Small intestine (tissue), 7 donors: ENCODE measurements around the gene ARHGAP45. TPM values are rescaled to one million over a fixed set of nuclear protein-coding genes. Genes with fewer than 3 reads are reported as not detected.

Experiments used
- DNase-seq, 2 donors: peaks; one replicate each; pipeline versions ENCODE4 v3.0.0 to v3.0.0-alpha.2; 2013
- FAIRE-seq: peaks from 2 replicates; lab custom pipeline; 2012; peaks lifted over from hg19 to GRCh38; lab: Jason Lieb, UNC
- H3K27ac ChIP-seq, 3 donors: one replicate each; pipeline ENCODE4 v1.5.1; 2013; ENCODE audit warnings: low read length in 2 of 3, mild to moderate bottlenecking in 2 of 3, control low read depth in 1 of 3, inconsistent platforms in 1 of 3, low read depth in 1 of 3, moderate library complexity in 1 of 3
- H3K27me3 ChIP-seq, 3 donors: one replicate each; pipeline ENCODE4 v1.6.1; 2013; ENCODE audit warnings: low read length in 3 of 3, inconsistent platforms in 1 of 3; ENCODE audit not compliant: control insufficient read depth in 3 of 3, insufficient read depth in 3 of 3
- H3K36me3 ChIP-seq, 3 donors: one replicate each; pipeline ENCODE4 v1.6.1; 2013; ENCODE audit warnings: low read length in 3 of 3, inconsistent platforms in 1 of 3, low read depth in 1 of 3, mild to moderate bottlenecking in 1 of 3, moderate library complexity in 1 of 3; ENCODE audit not compliant: control insufficient read depth in 3 of 3, insufficient read depth in 2 of 3
- H3K4me1 ChIP-seq, 3 donors: one replicate each; pipeline ENCODE4 v1.6.1; 2013; ENCODE audit warnings: low read length in 2 of 3, inconsistent platforms in 1 of 3, low read depth in 1 of 3, mild to moderate bottlenecking in 1 of 3, moderate library complexity in 1 of 3; ENCODE audit not compliant: control insufficient read depth in 3 of 3, insufficient read depth in 2 of 3
- H3K4me3 ChIP-seq, 3 donors: one replicate each; pipeline ENCODE4 v1.5.1; 2013; ENCODE audit warnings: low read length in 3 of 3, control low read depth in 1 of 3, inconsistent platforms in 1 of 3, low read depth in 1 of 3, mild to moderate bottlenecking in 1 of 3, moderate library complexity in 1 of 3
- H3K9me3 ChIP-seq, 2 donors: one replicate each; pipeline ENCODE4 v1.6.1; 2013; ENCODE audit warnings: low read depth in 1 of 2, low read length in 1 of 2; ENCODE audit not compliant: control insufficient read depth in 2 of 2, insufficient read depth in 1 of 2
- WGBS, 3 donors: extraction: QIAGEN DNeasy Blood & Tissue Kit; methylation state at CpG; one replicate each; pipeline ENCODE4 v1.1.7; 2013; 5-methylcytosine and 5-hydroxymethylcytosine counted together
- polyA plus RNA-seq, 4 donors: library from polyadenylated mRNA; stranded (reverse) in 3 of 4; unstranded in 1 of 4; fragments of 200-250 nt in 3 of 4; fragments of 120-200 nt in 1 of 4; gene quantifications; one replicate each; pipeline versions ENCODE4 v1.2.1 to v1.2.3, GENCODE V29; 2013
- donor health status: healthy with polysubstance abuse.
- donor health status: control.
- donor health status: control.
- donor health status: Bipolar disorder and iron deficiency.
- donor health status: healthy.

The ARHGAP45 gene
- polyA plus RNA-seq, 4 donors: 15.9 to 81.1 (median 48.5) TPM

DNA sequence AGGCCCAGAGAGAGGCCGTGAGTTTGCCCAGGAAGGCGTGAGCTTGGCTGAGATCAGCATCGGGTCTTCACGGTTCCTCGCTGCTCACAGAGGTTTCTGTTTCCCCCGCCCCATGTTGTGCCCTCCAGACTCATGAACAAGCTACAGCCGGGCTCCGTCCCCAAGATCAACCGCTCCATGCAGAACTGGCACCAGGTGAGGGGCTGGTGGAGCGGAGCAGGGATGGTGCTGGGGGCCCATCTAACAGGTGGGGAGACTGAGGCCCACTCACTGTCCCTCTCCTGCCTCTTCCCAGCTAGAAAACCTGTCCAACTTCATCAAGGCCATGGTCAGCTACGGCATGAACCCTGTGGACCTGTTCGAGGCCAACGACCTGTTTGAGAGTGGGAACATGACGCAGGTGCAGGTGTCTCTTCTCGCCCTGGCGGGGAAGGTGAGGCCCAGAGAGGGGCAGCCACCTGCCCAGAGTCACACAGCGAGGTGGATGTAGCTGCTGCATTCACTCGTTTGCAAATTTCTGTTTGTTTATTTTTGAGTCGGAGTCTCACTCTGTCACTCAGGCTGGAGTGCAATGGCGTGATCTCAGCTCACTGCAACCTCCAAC is 34.6 kb upstream of the ARHGAP45 start:
- DNase-seq (no peak), FAIRE-seq (no peak)
- peaks cover 3 to 40% (median 5%) of the 10 kb centered on the region in 3 donors for H3K36me3 ChIP-seq
- WGBS, 3 donors: 88 to 92% (median 90%) methylated on average over 20 of the region's 20 CpGs
- no peak overlapping the region for H3K4me3 ChIP-seq
- no peaks in the 10 kb centered on the region for H3K9me3 ChIP-seq
- peaks cover 0 to 25% (median 4%) of the 10 kb centered on the region in 3 donors for H3K4me1 ChIP-seq
- H3K27me3 ChIP-seq: no peaks in the 10 kb centered on the region
- H3K27ac ChIP-seq: no peak overlapping the region

DNA sequence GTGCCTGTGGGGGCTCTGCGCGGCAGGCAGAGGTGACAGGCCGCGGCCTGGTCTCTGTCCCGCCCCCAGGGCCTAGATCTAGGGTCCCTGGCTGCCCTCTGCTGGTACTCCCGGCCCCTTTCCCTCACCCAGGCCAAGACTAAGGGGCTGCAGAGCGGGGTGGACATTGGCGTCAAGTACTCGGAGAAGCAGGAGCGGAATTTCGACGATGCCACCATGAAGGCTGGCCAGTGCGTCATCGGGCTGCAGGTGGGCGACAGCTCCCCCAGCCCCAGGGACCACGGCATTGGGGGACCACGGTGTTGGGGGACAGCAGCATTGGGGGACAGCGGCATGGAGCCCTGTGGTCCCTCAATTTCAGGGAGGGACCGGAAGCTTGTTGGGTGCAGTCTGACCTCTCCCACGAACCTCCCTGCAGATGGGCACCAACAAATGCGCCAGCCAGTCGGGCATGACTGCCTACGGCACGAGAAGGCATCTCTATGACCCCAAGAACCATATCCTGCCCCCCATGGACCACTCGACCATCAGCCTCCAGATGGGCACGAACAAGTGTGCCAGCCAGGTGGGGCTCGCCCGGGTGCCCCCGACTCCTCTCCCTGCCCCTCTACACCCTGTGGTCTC is 30.9 kb upstream of the ARHGAP45 start:
- peaks cover 3 to 46% (median 5%) of the 10 kb centered on the region in 3 donors for H3K36me3 ChIP-seq
- no peak overlapping the region for H3K27ac ChIP-seq
- FAIRE-seq: no peak
- H3K27me3 ChIP-seq: no peaks in the 10 kb centered on the region
- peaks cover 0 to 22% (median 5%) of the 10 kb centered on the region in 3 donors for H3K4me1 ChIP-seq
- no peak for DNase-seq
- no peak overlapping the region for H3K4me3 ChIP-seq
- WGBS, 3 donors: 90 to 91% (median 91%) methylated on average over 28 to 29 of the region's 29 CpGs
- H3K9me3 ChIP-seq: no peaks in the 10 kb centered on the region

DNA sequence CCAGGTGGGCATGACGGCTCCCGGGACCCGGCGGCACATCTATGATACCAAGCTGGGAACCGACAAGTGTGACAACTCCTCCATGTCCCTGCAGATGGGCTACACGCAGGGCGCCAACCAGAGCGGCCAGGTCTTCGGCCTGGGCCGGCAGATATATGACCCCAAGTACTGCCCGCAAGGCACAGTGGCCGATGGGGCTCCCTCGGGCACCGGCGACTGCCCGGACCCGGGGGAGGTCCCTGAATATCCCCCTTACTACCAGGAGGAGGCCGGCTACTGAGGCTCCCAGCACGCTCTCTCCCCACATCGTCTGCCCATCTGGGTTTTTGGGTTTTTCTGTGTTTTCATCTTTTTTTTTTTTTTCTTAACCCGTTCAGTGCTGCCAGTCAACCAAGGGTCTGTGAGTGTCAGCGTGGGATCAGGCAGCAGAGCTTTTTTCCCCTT is 29.3 kb upstream of the ARHGAP45 start:
- Histone ChIP-seq H3K4me1 (peaks cover 0 to 25% (median 8%) of the 10 kb centered on the region in 3 donors), H3K27ac (peak overlapping the region in 2 of 3 donors; percentile 22 to 83), H3K36me3 (peaks cover 0 to 36% (median 0%) of the 10 kb centered on the region in 3 donors), H3K9me3 (no peaks in the 10 kb centered on the region), H3K4me3 (no peak overlapping the region), H3K27me3 (no peaks in the 10 kb centered on the region)
- FAIRE-seq: no peak
- DNase-seq: no peak
- WGBS, 3 donors: 61 to 75% (median 68%) methylated on average over 22 of the region's 22 CpGs

DNA sequence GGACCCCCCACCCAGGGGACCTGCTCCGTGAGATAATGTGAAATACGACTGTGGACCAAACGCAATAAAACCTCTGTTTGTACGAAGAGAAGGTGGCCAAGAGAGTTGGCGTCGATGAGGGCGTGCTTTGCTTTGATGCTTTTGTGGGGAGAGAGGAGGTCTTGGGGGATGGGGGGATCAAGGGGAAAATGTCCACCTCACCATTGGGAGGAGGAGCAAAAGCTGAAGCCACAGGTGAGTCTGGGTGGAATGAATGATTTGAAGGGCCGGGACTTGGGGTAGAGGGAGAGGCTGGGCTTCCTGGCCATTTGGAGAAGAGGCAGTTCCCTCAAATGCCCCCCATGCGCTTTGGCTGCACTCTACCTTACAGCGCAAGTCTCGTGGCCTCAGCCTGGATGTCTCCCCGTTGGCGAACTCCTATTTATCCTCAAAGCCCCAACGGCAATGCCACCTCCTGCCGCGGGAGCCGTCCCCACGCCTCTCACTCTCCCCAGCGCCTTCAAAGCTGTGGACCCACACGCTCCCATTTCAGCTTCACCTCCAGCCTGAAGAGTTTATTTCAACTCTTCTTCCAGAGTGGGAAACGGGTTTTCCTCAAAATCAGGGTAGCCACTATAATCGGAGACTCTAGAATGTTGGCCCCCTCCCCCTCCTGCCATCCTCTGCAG is 27.9 kb upstream of the ARHGAP45 start:
- peak overlapping the region in 1 of 3 donors; percentile 26 for H3K27ac ChIP-seq
- no peak for FAIRE-seq

DNA sequence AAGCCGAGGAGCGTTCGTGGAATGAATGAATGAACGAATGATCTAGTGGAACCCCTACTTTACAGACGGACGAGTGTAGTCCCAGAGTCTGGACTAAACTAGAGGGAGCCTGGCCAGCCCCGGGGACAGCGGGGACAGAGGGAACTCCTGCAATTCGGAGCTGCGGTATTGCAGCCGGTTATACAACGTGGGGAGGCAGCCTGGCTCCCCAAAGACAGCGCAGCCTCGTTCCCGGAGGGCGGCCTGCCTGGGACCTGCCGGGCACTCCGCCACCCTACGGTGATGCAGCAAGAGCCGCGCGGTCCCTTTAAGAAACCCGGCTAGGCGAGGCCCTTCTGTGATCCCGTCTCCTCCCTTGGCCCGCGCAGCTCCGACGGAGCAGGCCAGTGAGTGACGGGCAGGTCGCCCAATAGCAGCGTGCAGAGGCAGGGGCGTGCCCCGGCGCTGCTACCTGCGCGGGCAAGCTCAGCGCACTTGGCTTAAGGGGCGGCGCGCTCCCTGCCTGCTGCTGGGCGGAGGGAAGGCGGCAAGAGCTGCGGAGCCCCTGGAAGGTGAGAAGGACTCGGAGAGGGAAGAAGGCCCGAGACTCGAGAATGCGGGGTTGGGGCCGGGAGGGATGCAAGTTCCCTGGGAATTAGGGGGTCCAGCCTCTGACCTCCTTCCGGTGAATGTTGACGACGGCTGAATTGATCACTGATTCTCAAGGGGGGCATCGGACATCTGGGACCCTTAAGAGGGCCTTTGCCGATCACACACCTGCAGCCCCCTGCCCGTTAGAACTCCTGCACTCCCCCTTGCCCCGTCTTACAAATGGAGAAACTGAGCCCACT is 27.1 kb upstream of the ARHGAP45 start, which contains the start of gene ABCA7:
Gene ABCA7 (plus strand): TSS at position 462 of the 830 bp plus-strand sequence. CDS start 1,255 bp downstream, outside the sequence.
- Histone ChIP-seq H3K4me1 (peaks cover 0 to 25% (median 8%) of the 10 kb centered on the region in 3 donors), H3K27me3 (no peaks in the 10 kb centered on the region), H3K36me3 (peaks cover 0 to 32% (median 0%) of the 10 kb centered on the region in 3 donors), H3K4me3 (peak within 1 kb of the TSS; percentile 22 to 62 (median 43)), H3K9me3 (no peaks in the 10 kb centered on the region), H3K27ac (peak within 1 kb of the TSS in 2 of 3 donors; percentile 15 to 47)
- WGBS, 3 donors: 2% methylated on average over 53 to 56 of the region's 56 CpGs
- FAIRE-seq (no peak), DNase-seq (peak; percentile 97 to 99)

More for the DNA sequence above, 27.9 kb upstream of the ARHGAP45 start:
- Histone ChIP-seq H3K36me3 (peaks cover 0 to 30% (median 0%) of the 10 kb centered on the region in 3 donors), H3K4me1 (peaks cover 0 to 25% (median 8%) of the 10 kb centered on the region in 3 donors), H3K9me3 (no peaks in the 10 kb centered on the region), H3K4me3 (no peak overlapping the region), H3K27me3 (no peaks in the 10 kb centered on the region)
- DNase-seq: no peak
- 61 to 63% (median 63%) methylated on average over 22 of the region's 22 CpGs for WGBS, 3 donors

DNA sequence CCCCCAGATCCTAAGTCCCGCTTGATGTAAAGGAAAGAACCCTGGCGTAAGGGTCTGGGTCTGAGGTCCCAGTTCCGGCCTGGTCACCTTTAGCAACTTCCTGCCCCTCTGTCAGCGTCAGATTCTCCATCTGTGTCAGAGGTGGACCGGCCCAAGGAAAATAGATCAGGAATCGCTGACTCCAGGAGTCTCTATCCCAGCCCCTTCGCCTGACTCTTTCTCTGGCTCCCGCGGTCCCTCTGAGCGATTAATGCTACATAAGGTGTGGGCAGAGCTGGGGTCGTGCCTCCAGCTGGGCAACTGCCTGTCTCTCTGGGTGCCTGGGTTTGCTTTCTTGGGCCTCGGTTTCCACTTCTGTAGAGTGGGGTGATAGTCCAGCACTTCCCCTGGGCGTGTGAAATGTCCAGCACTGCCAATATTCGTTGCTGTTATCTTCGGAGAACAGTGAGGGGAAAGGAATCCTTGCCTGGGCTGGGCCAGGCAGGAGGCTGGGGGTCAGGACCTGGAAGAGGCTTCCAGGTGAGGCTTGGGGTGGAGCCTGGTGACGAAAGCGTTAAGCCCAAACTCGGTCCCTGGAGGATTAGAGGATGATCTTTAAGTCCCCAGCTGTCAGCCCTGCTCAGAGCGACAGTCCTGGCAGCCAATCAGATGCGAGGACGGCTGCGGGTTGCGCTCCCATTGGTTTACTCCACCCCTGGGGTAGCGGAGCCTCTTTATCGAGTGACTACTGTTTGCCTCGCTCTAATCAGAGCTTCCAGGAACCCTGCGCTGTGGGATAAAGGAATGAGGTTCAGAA is 26.3 kb upstream of the ARHGAP45 start:
- WGBS, 3 donors: 1 to 2% (median 2%) methylated on average over 27 of the region's 27 CpGs
- peak; percentile 89 to 94 for DNase-seq
- peak overlapping the region in 2 of 3 donors; percentile 15 to 47 for H3K27ac ChIP-seq
- peak overlapping the region; percentile 22 to 62 (median 43) for H3K4me3 ChIP-seq
- H3K9me3 ChIP-seq: no peaks in the 10 kb centered on the region
- no peaks in the 10 kb centered on the region for H3K27me3 ChIP-seq
- H3K4me1 ChIP-seq: peaks cover 0 to 25% (median 8%) of the 10 kb centered on the region in 3 donors
- peaks cover 0 to 32% (median 0%) of the 10 kb centered on the region in 3 donors for H3K36me3 ChIP-seq
- no peak for FAIRE-seq

DNA sequence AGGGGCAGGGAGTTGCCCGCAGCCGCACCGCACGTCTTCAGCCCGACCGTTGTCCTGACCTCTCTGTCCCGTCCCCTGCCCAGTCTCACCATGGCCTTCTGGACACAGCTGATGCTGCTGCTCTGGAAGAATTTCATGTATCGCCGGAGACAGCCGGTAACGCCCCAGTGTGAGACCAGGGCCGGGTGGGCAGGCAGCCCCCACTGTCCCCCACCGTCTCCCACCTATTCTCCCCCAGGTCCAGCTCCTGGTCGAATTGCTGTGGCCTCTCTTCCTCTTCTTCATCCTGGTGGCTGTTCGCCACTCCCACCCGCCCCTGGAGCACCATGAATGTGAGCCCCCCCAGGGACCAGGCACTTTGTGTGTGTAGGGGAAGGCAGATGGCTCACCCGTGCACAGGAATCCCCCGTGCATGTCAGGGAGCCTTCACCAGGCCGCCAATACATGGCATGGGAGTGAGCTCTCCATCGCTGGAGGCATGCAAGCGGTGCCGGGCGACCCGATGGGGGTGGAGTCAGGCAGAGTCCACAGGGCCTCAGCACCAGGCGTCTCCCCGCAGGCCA is 25.6 kb upstream of the ARHGAP45 start:
- FAIRE-seq (no peak), DNase-seq (no peak)
- Histone ChIP-seq H3K4me3 (peak overlapping the region in 1 of 3 donors; percentile 6), H3K36me3 (peaks cover 0 to 25% (median 0%) of the 10 kb centered on the region in 3 donors), H3K4me1 (peaks cover 0 to 25% (median 8%) of the 10 kb centered on the region in 3 donors), H3K9me3 (no peaks in the 10 kb centered on the region), H3K27me3 (no peaks in the 10 kb centered on the region), H3K27ac (no peak overlapping the region)
- 12 to 30% (median 25%) methylated on average over 25 to 26 of the region's 26 CpGs for WGBS, 3 donors
